ENCODE data around the gene EPHB1.

EPHB1 gene

DNA sequence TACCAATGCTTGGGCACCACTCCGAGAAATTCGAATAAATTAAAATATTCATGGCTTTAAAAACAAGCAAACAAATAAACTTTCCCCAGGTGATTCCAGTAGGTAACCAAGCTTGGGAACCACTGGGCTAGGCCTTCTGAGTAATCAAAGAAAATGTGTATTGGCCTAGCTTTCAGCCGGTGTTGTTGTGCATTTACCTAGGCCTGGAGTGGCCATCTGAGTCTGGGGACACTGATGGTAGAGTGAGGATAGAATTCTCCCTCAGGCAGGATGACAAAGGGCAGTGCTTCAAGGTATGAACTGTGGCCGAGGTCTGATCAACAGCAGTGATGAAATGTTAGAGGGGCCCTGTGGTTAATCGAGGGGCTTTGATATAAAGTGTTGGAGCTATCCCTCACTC, 440.5 kb downstream of the EPHB1 start:
- Mint-ChIP-seq H3K9me3 (peaks cover 10% of the 10 kb centered on the region), H3K4me1 (peaks cover 11% of the 10 kb centered on the region), H3K36me3 (ENCODE audit: low read depth) (peaks cover 4% of the 10 kb centered on the region), H3K27ac (no peak overlapping the region), H3K4me3 (no peak overlapping the region), H3K27me3 (ENCODE audit: low read depth) (no peaks in the 10 kb centered on the region)
- TF ChIP-seq, protein P1, sequence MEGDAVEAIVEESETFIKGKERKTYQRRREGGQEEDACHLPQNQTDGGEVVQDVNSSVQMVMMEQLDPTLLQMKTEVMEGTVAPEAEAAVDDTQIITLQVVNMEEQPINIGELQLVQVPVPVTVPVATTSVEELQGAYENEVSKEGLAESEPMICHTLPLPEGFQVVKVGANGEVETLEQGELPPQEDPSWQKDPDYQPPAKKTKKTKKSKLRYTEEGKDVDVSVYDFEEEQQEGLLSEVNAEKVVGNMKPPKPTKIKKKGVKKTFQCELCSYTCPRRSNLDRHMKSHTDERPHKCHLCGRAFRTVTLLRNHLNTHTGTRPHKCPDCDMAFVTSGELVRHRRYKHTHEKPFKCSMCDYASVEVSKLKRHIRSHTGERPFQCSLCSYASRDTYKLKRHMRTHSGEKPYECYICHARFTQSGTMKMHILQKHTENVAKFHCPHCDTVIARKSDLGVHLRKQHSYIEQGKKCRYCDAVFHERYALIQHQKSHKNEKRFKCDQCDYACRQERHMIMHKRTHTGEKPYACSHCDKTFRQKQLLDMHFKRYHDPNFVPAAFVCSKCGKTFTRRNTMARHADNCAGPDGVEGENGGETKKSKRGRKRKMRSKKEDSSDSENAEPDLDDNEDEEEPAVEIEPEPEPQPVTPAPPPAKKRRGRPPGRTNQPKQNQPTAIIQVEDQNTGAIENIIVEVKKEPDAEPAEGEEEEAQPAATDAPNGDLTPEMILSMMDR (IDR thresholded peaks at IDR 0.05; ENCODE audit: unreplicated experiment in 3 of 3): no peak

DNA sequence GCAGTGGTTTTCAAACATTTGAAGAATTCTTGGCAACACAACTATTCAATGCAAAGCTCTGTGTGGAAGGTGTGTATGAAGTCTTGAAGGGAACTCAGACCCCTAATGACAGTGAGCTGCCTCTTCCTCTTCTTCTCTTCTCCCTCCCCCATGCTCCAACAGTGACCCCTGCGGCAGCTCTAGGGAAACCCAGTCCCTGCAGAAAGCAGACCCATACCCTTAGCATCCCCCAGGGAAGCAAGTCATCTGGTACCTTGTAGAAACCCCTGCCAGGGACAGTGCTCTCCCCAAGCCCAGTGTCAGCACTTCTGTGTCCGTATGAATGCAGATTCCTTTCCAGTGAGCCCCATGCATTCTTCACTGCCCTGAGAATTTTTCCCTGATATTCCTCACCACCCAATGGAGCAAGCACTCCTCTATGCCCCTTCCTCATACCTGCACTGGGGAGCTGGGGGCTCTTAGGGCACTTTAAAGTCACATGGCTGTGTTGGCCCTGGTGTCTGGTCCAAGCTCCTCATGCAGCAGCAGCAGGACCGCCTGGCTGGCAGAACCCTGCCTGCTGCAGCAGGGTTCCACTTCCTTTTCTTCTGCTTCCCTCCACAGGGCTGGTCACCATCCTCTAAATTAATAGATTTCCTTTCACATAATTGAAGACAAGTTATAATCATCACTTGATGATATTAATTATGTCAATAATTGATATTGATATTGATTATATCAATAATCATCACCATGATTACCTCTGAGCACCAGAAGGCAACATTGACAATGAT, 442.5 kb downstream of the EPHB1 start:
- Mint-ChIP-seq H3K27ac (no peak overlapping the region), H3K36me3 (ENCODE audit: low read depth) (peaks cover 4% of the 10 kb centered on the region), H3K4me1 (peaks cover 11% of the 10 kb centered on the region), H3K27me3 (ENCODE audit: low read depth) (no peaks in the 10 kb centered on the region), H3K4me3 (no peak overlapping the region), H3K9me3 (peaks cover 9% of the 10 kb centered on the region)
- TF ChIP-seq, protein P1 (IDR thresholded peaks at IDR 0.05; ENCODE audit: unreplicated experiment in 3 of 3): no peak

DNA sequence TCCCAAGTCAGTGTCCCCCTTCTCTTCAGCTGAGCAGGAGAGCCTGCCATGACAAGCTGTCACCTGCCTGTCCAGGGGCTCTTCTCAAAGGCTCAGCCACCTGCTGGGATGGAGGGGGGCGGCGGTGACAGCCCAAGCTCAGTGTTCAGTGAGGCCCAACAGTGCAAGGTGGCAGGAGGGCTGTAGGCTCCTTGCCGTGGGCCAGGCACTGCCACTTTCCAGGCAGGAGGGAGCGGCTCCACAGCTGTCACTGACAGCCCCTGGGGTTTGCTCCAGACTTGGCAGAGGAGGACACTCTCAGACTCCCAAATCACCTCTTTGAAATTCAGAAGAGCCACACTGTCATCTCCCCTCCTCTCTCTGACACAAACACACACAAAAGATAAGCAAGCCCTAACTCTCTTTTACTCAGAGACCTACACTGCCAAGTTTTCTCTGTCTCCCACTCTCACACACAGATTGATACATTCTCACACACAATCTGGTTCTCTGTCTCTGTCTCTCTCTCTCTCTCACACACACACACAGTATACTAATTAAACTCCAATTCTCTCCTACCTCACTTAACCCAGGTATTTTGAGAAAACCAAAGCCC, 443.3 kb downstream of the EPHB1 start:
- H3K9me3 Mint-ChIP-seq: peaks cover 7% of the 10 kb centered on the region
- peaks cover 4% of the 10 kb centered on the region for H3K27me3 Mint-ChIP-seq (ENCODE audit: low read depth)
- no peak overlapping the region for H3K27ac Mint-ChIP-seq
- H3K4me1 Mint-ChIP-seq: peaks cover 11% of the 10 kb centered on the region
- no peak overlapping the region for H3K4me3 Mint-ChIP-seq
- TF ChIP-seq, protein P1 (IDR thresholded peaks at IDR 0.05; ENCODE audit: unreplicated experiment in 3 of 3): no peak
- H3K36me3 Mint-ChIP-seq (ENCODE audit: low read depth): peaks cover 4% of the 10 kb centered on the region

DNA sequence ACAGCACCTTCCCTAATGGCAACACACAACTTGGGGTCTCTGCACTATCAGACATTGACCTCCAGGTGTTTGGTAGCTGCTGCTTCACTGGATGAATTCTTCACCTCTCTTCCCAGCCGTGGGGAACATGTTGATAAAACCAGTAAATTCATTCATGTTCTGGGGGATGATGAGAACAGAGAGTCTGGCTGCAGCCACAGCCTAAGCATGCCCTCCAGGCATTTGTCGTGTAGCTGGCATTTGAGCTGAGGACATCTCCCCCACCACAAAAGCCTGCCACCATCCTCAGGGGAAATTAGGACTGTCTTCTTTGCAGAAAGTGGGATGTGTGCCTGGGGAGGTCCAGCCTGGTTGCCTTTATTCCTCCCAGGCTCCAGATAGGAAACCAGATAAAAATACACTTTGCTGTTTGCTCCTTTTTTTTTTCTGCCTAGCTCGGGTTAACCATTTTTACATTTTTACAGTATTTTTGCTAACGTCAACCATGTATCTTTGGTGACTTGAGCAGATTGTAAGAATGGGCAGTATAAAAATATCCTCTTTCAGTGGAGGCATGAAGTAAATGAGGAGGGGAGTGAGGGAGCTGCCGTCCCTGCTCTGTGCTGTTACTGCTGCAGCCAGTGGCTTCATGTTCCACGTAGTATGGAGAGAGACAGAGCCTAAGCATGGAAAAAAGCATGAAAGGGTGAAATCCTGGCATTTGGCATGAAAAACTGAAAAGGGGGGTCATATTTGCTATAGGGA, 444.0 kb downstream of the EPHB1 start:
- H3K4me3 Mint-ChIP-seq: no peak overlapping the region
- TF ChIP-seq, protein P1 (IDR thresholded peaks at IDR 0.05; ENCODE audit: unreplicated experiment in 3 of 3): no peak

DNA sequence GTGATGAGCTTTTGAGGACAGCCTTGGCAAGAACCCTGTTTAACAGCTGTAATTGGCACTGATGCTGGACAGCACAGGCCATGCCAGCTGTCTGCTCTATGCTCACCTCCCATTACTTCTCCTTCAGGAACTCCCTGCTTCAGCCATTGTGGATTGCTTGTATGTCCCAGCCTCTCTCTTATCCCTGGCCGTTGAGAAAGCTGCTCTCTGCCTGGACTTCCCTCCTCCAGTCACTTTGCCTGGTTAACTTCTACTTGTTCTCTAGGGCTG, 444.5 kb downstream of the EPHB1 start:
- Mint-ChIP-seq H3K9me3 (no peaks in the 10 kb centered on the region), H3K27ac (no peak overlapping the region), H3K27me3 (ENCODE audit: low read depth) (peaks cover 7% of the 10 kb centered on the region), H3K36me3 (ENCODE audit: low read depth) (no peaks in the 10 kb centered on the region), H3K4me1 (peaks cover 11% of the 10 kb centered on the region), H3K4me3 (no peak overlapping the region)
- TF ChIP-seq, protein P1 (IDR thresholded peaks at IDR 0.05; ENCODE audit: unreplicated experiment in 3 of 3): no peak

More for the DNA sequence above, 444.0 kb downstream of the EPHB1 start:
- Mint-ChIP-seq H3K9me3 (peaks cover 4% of the 10 kb centered on the region), H3K4me1 (peaks cover 11% of the 10 kb centered on the region), H3K27ac (no peak overlapping the region), H3K27me3 (ENCODE audit: low read depth) (peaks cover 7% of the 10 kb centered on the region), H3K36me3 (ENCODE audit: low read depth) (peaks cover 2% of the 10 kb centered on the region)
